Glutamatergic neuron (in vitro differentiated cells): ENCODE measurements around the gene SPATA19. TPM values are rescaled to one million over a fixed set of nuclear protein-coding genes. Genes with fewer than 3 reads are reported as not detected.
A peak's percentile ranks its signal among the peaks of the same experiment; 100 is the strongest.

Source experiments
- DNase-seq: peaks from one replicate; pipeline ENCODE4 v3.0.0; 2022
- H3K27ac Mint-ChIP-seq: one replicate; pipeline ENCODE4 v1.8.0; 2020; ENCODE audit warnings: mild to moderate bottlenecking, mixed read lengths, inconsistent platforms; ENCODE audit not compliant: unreplicated experiment
- H3K27me3 Mint-ChIP-seq: one replicate; pipeline ENCODE4 v1.8.0; 2020; ENCODE audit warnings: mild to moderate bottlenecking, moderate library complexity, mixed read lengths, inconsistent platforms; ENCODE audit not compliant: unreplicated experiment
- H3K36me3 Mint-ChIP-seq: one replicate; pipeline ENCODE4 v1.8.0; 2020; ENCODE audit warnings: mild to moderate bottlenecking, mixed read lengths, inconsistent platforms; ENCODE audit not compliant: unreplicated experiment
- H3K4me1 Mint-ChIP-seq: one replicate; pipeline ENCODE4 v1.8.0; 2020; ENCODE audit warnings: mild to moderate bottlenecking, low read depth, mixed read lengths, inconsistent platforms; ENCODE audit not compliant: unreplicated experiment
- H3K4me3 Mint-ChIP-seq: one replicate; pipeline ENCODE4 v1.8.0; 2020; ENCODE audit warnings: mild to moderate bottlenecking, mixed read lengths, inconsistent platforms; ENCODE audit not compliant: unreplicated experiment
- H3K9me3 Mint-ChIP-seq: one replicate; pipeline ENCODE4 v1.8.0; 2020; ENCODE audit warnings: mild to moderate bottlenecking, moderate library complexity, mixed read lengths, inconsistent platforms; ENCODE audit not compliant: unreplicated experiment
- total RNA-seq: library from RNA; stranded (reverse); fragmentation: NEBNext Ultra II Directional; extraction: Animal tissue kit (Norgen Biotek cat#: 25700); gene quantifications from one replicate; pipeline ENCODE4 v1.2.1, GENCODE V29; 2021; ENCODE audit not compliant: unreplicated experiment
- TF ChIP-seq, protein P1 (sequence below): fragments of 200-600 bp; sonication (generic); IDR thresholded peaks from one replicate; pipeline ENCODE4 v1.5.0; 2021; ENCODE audit not compliant: partially characterized antibody, unreplicated experiment

SPATA19 gene
- total RNA-seq, 1 donor from 2014 or later = not detected

- DNase-seq = peak; percentile 49
- peaks cover 7% of the 10 kb centered on the region for H3K4me1 Mint-ChIP-seq
- peaks cover 5% of the 10 kb centered on the region for H3K36me3 Mint-ChIP-seq
- no peak overlapping the region for H3K27ac Mint-ChIP-seq
- H3K9me3 Mint-ChIP-seq = peaks cover 13% of the 10 kb centered on the region
- TF ChIP-seq, protein P1, sequence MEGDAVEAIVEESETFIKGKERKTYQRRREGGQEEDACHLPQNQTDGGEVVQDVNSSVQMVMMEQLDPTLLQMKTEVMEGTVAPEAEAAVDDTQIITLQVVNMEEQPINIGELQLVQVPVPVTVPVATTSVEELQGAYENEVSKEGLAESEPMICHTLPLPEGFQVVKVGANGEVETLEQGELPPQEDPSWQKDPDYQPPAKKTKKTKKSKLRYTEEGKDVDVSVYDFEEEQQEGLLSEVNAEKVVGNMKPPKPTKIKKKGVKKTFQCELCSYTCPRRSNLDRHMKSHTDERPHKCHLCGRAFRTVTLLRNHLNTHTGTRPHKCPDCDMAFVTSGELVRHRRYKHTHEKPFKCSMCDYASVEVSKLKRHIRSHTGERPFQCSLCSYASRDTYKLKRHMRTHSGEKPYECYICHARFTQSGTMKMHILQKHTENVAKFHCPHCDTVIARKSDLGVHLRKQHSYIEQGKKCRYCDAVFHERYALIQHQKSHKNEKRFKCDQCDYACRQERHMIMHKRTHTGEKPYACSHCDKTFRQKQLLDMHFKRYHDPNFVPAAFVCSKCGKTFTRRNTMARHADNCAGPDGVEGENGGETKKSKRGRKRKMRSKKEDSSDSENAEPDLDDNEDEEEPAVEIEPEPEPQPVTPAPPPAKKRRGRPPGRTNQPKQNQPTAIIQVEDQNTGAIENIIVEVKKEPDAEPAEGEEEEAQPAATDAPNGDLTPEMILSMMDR = no peak
- H3K27me3 Mint-ChIP-seq = peaks cover 11% of the 10 kb centered on the region
- no peak overlapping the region for H3K4me3 Mint-ChIP-seq
Measured at GRCh38 chr11:133832991-133833897, 12.1 kb downstream of the SPATA19 start.

GRCh38 chr11:133832096-133832990 lies 13.0 kb downstream of the SPATA19 start:
- TF ChIP-seq, protein P1 = no peak
- H3K27ac Mint-ChIP-seq = no peak overlapping the region
- H3K27me3 Mint-ChIP-seq = peaks cover 13% of the 10 kb centered on the region
- peaks cover 7% of the 10 kb centered on the region for H3K4me1 Mint-ChIP-seq
- no peak overlapping the region for H3K4me3 Mint-ChIP-seq
- no peak for DNase-seq
- H3K36me3 Mint-ChIP-seq = no peaks in the 10 kb centered on the region
- H3K9me3 Mint-ChIP-seq = peaks cover 13% of the 10 kb centered on the region

- Mint-ChIP-seq H3K36me3 (no peaks in the 10 kb centered on the region), H3K27me3 (peaks cover 14% of the 10 kb centered on the region), H3K4me1 (peaks cover 7% of the 10 kb centered on the region), H3K9me3 (peaks cover 13% of the 10 kb centered on the region), H3K4me3 (no peak overlapping the region), H3K27ac (no peak overlapping the region)
- TF ChIP-seq, protein P1 = peak; percentile 75
- peak; percentile 52 for DNase-seq
Measured at GRCh38 chr11:133830931-133831907, 14.1 kb downstream of the SPATA19 start.

DNA sequence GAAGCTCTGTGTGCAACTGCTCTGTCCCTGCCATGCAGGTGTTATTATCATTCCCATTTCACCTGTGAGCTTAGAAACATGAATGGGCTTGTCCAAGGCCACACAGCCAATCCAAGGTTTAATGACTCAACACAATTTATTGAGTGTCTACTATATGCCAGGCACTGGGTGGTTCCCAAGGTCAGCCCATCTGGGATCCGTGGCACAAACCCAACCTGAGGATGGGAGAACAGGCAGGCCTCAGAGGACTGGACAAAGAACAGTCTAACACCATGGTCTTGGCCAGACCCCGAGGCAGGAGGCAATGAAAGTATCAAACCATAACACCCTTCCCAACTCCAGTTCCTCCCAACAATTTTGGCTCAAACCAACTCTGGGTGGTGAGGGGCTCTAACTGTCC lies 15.7 kb downstream of the SPATA19 start:
- no peaks in the 10 kb centered on the region for H3K36me3 Mint-ChIP-seq
- H3K27me3 Mint-ChIP-seq = peaks cover 11% of the 10 kb centered on the region
- TF ChIP-seq, protein P1 = no peak
- DNase-seq = no peak
- peaks cover 4% of the 10 kb centered on the region for H3K4me1 Mint-ChIP-seq
- H3K9me3 Mint-ChIP-seq = peaks cover 9% of the 10 kb centered on the region
- H3K27ac Mint-ChIP-seq = no peak overlapping the region
- H3K4me3 Mint-ChIP-seq = no peak overlapping the region
